HG03280 (cell line): ENCODE results near the gene TRIM44.
"Not testable (repeated sequence)": the region's sequence is repeated elsewhere in the genome, so short reads cannot be mapped to it uniquely, and the experiment has no call there.

ENCODE experiments used
- ATAC-seq: cut with Tn5 transposase; IDR thresholded peaks from one replicate; pipeline ENCODE4 v1.9.1; 2021; ENCODE audit warnings: mild to moderate bottlenecking, moderate library complexity; ENCODE audit not compliant: unreplicated experiment

Gene TRIM44

DNA sequence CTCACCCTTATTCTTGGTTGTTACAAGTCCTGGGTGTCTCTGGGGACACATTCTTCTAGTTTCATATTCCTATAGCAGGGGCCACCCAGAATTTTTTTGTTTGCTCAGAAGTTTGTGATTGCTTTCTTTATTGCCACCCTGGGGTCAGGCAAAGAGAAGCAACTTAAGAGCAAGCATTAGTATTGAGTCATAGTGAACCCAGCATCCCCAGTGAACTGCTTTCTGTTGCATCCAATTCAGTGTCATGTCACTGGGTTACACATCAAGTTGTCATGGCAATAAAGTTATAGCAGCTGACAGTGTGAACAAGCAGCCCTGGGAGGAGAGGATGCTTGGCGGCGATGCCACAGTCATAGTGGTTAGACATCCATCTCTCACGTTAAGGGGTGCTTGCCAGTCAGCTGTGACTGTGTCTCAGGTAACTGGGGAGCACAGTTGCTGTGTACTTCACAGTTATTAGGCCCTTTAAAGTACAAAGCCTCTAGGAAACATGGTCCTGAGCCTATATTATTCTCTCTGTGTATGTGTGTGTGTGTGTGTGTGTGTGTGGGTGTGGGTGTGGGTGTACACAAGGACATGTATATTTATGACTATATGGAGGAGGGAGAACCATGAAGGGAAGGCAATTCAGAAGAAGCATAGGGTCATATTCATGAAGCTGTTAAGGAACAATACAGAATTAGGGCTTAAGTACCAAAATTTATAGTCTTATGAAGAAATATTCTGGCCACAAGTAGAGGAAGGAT is 52.5 kb downstream of the TRIM44 start:
- ATAC-seq: peak; percentile 93

DNA sequence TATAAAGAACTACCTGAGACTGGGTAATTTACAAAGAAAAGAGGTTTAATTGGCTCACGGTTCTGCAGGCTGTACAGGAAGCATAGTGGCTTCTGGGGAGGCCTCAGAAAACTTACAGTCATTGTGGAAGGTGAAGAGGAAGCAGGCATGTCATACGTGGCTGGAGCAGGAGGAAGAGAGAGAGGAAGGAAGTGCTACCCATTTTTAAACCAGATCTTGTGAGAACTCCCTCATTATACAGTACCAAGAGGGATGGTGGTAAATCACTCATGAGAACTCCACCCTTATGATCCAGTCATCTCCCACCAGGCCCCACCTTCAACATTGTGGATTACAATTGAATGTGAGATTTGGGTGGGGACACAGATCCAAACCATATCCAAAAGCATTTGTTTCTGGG is 53.1 kb downstream of the TRIM44 start:
- ATAC-seq: not testable (repeated sequence)

GRCh38 chr11:35717043-35717442 is 54.5 kb downstream of the TRIM44 start:
- ATAC-seq: no peak

DNA sequence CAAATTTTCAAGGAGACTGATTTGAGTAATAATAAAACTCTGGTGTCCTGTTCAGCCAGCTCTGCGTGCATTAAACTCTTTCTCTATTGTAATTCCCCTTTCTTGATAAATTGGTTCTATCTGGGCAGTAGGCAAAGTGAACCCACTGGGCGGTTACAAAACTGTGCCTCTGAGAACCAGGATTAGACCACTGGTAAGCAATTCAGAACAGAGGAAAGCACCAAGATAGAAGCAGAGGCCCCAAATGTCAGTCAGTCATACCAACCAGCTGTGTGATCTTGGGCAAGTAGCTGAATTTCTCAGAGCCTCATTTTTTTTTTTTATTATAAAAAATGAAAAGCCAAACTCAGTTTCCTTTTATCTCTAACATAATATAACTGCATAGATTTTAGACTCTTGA is 54.9 kb downstream of the TRIM44 start:
- no peak for ATAC-seq

GRCh38 chr11:35721651-35722282 is 59.2 kb downstream of the TRIM44 start:
- peak; percentile 55 for ATAC-seq

GRCh38 chr11:35722641-35723040 is 60.1 kb downstream of the TRIM44 start:
- no peak for ATAC-seq

GRCh38 chr11:35723493-35723892 is 60.9 kb downstream of the TRIM44 start:
- ATAC-seq: no peak

- ATAC-seq: no peak
Observed at GRCh38 chr11:35723913-35724312, 61.3 kb downstream of the TRIM44 start.

DNA sequence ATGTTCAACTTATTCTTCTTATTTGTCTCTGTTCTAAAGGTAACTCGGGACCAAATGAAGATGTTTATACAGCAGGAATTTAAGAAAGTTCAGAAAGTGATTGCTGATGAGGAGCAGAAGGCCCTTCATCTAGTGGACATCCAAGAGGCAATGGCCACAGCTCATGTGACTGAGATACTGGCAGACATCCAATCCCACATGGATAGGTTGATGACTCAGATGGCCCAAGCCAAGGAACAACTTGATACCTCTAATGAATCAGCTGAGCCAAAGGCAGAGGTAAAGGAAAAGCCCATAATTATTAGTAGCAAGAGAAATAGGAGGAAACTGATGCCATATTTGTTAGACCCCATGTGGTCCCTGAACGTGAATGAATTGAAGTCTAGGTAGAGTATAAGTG is 63.3 kb downstream of the TRIM44 start:
- ATAC-seq: no peak

DNA sequence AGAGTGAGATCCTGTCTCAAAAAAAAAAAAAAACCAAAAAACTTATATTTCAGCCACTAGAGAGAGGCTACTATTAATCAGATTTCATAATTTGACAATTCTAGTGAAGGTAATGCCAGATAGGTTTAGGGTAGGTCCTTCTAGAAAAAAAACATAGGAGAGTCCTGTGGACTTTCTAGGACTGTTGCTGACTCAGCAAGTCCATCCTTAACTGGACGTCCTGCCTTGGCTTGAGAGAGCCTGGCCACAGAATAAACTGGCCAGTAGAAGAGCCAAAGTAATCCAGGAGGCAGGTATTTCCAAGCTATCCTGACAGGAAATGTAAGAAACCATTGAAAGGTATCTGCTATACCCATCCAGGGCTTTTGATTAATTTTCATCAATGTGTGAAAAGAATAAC is 64.6 kb downstream of the TRIM44 start:
- no peak for ATAC-seq

DNA sequence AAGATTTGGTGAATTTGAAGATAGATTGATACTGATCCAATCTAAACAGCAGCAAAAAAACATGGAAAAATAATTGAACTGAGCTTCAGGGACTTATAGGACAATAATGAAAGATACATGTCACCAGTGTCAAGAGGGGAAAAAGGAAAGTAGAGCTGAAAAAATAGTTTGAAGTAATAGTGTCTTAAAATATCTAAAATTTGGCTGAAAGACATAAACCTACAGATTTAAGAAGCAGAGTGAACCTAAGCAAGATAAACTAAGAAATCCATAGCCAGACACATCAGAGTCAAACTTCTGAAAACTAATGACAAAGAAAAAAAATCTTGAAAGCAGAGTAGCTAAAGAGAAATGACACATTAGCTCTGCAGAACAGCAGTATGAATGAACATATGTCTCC is 67.7 kb downstream of the TRIM44 start:
- ATAC-seq: no peak

DNA sequence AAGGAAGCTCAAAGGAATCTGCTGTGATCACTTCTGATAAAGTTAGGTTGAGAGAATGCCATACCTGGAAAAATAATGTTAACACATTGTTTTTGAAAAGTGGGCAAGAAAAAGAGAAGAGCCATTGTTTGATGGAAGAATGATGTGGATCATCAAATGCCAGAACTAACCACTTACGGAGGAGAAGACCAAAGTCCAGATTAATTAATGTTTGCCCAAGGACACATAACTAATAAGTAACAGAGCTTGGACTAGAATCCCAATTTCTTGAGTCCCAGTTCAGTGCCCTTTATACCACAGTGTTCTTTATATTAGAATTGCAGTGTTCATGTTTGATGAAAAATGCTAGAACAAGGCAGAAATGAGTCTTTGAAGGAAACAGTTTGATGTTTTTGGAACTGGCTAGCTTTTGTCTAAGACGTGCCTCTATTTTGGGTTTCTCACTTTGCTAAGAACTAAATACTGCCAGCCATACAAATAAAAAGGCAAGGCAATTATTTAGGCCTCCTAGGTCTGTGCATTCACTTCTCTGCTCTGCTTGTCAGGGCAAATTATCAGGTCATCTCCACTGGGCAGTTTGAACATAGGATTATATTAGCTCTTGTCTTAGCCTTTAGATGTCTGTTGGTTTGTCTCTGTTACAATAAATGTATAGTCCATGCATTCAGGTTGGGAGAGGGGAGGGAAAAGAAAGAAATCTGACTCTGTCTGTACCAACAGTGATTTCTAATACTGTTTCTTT is 72.3 kb downstream of the TRIM44 start:
- no peak for ATAC-seq

- no peak for ATAC-seq
Observed at GRCh38 chr11:35735411-35735810, 72.8 kb downstream of the TRIM44 start.

- ATAC-seq: no peak
Observed at GRCh38 chr11:35735903-35736302, 73.3 kb downstream of the TRIM44 start.

DNA sequence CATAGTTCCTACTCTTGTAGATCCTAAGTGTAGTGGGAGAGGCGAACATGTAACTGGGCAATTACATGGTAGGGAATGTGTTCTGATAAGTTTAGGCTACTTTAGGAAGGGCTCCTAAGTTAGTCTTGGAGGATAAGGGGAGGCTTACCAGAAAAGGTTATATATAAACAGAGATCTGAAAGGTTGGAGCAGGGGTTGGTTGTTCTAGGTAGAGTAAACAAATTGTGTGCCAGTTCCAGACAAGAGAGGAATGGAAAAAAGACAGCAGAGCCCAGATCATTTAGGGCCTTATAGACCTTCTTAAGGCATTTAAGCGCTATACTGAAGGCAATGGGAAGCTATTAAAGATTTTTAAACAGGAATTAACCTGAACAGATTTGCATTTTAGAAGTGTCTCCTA is 74.4 kb downstream of the TRIM44 start:
- ATAC-seq: no peak

DNA sequence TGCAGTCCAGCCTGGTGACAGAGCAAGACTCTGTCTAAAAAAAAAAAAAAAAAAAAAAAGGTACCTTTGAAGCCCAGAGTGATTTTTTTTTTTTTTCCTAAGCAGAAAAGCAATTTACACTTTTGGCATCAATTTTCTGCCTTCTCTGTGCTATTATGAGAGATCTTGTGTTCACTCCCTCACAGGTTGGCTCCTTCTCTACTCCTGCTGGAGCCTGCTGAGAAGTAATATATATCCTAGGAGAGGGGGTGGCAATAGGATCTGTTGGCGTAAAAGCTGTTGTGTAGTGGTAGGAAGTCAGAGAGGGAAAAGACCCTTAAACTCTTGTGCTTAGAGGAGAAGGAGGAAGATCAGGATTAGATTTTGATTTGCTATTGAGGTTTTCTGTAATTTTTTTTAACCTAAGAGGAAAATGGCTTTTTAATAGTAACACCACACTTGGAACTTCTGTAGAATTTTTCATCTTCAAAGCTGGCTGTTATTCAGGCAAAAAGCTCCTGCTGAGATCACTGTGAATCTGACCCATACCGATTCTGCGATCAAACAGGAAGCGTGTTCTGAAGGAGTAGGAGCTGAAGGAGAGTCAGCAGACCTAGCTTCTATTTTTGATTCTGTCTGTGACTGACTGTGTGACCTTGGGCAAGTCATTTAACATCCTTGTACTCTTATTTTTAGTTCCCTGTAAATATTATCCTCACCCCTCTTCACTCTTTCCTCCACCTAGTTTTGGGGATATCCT is 77.7 kb downstream of the TRIM44 start:
- no peak for ATAC-seq

- ATAC-seq: no peak
Observed at GRCh38 chr11:35742707-35743454, 80.3 kb downstream of the TRIM44 start.

DNA sequence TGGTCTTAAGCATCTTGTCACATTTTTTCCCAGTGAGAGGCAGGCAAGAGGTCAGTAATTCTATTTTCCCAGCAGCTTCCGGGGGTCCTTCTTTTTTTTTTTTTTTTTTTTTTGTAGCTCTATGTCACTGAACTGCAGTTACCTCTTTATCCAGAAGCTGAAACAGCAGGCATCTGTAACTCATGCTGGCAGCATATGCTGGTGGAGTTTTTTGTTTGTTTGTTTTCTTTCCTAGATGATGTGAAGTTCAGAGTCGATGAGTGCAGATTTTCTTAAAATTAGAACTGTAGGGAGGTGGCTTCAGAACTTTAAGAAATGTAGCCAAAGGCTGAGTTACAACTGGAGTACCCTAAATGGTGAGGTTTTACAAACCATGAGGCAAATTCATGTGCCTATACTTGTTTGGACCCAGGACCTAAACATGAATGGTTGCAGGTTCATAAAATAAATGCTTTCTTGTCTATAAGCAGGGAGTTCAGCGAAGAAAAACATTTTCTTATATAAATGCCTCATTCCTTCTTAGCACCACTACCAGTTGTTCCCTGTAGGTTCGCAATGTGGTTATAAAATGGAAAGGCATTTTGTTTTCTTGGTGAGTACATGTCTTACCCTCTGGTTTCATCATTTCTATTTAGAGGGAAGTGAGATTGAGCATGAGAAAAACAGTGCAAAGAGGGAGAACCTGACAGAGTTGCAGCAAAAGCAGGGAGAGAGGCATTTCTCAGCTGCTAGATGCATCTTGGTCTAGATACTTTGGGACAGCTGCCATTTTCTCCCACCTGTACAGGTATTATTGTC is 84.0 kb downstream of the TRIM44 start:
- no peak for ATAC-seq

GRCh38 chr11:35747668-35748067 is 85.1 kb downstream of the TRIM44 start:
- no peak for ATAC-seq

GRCh38 chr11:35748644-35749043 is 86.1 kb downstream of the TRIM44 start:
- ATAC-seq: no peak
